ENCODE results near the gene INSRR. TPM values are rescaled to one million over a fixed set of nuclear protein-coding genes. Genes with fewer than 3 reads are reported as not detected.
A peak's percentile ranks its signal among the peaks of the same experiment; 100 is the strongest.

INSRR gene
- total and polyA plus RNA-seq, 9 of the 15 experiments (the other 6 are each of a cell fraction or from before 2014, with no cell fraction given), result 0.03 to 0.18 (median 0.06) TPM; not detected in 3

- TF ChIP-seq, protein P1, sequence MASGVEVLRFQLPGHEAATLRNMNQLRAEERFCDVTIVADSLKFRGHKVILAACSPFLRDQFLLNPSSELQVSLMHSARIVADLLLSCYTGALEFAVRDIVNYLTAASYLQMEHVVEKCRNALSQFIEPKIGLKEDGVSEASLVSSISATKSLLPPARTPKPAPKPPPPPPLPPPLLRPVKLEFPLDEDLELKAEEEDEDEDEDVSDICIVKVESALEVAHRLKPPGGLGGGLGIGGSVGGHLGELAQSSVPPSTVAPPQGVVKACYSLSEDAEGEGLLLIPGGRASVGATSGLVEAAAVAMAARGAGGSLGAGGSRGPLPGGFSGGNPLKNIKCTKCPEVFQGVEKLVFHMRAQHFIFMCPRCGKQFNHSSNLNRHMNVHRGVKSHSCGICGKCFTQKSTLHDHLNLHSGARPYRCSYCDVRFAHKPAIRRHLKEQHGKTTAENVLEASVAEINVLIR (CRISPR knock-in tag; IDR thresholded peaks at IDR 0.05), result peak; percentile 82
- TF ChIP-seq SRSF7 (optimal IDR thresholded peaks at IDR 0.05; ENCODE audit: low read depth, low read length) (no peak), MYC (IDR thresholded peaks at IDR 0.05; ENCODE audit: low read depth, low read length) (no peak), MYC (CRISPR knock-in tag; IDR thresholded peaks at IDR 0.05; ENCODE audit: borderline replicate concordance, low read depth) (no peak), ZBTB17 (CRISPR knock-in tag; IDR thresholded peaks at IDR 0.05) (0 out of 2 replicates have a peak, but pooled peaks have one; percentile 52), TBP (optimal IDR thresholded peaks at IDR 0.05; ENCODE audit: low read depth, low read length) (peak; percentile 56), OTX1 (CRISPR knock-in tag; IDR thresholded peaks at IDR 0.05) (no peak), SMARCA5 (IDR thresholded peaks at IDR 0.05) (peak; percentile 74; the same call in 1 of the 2 replicates), TEAD4 (IDR thresholded peaks at IDR 0.05; ENCODE audit: low read length) (peak; percentile 24; the same call in 1 of the 2 replicates), TEAD4 (CRISPR knock-in tag; IDR thresholded peaks at IDR 0.05; ENCODE audit: borderline replicate concordance) (no peak), HMG20A (CRISPR knock-in tag; conservative IDR thresholded peaks at IDR 0.05) (no peak), ZNF766 (CRISPR knock-in tag; conservative IDR thresholded peaks at IDR 0.05) (no peak), BACH1 (tag; IDR thresholded peaks at IDR 0.05) (0 out of 2 replicates have a peak, but pooled peaks have one; percentile 36), TCF3 (CRISPR knock-in tag; IDR thresholded peaks at IDR 0.05) (peak; percentile 36), ZNF316 (IDR thresholded peaks at IDR 0.05) (peak; percentile 94), CXXC5 (CRISPR knock-in tag; IDR thresholded peaks at IDR 0.05) (peak; percentile 65), MEIS2 (IDR thresholded peaks at IDR 0.05; ENCODE audit: partially characterized antibody) (peak; percentile 67), SOX6 (IDR thresholded peaks at IDR 0.05) (0 out of 2 replicates have a peak, but pooled peaks have one; percentile 15), CTBP1 (IDR thresholded peaks at IDR 0.05; ENCODE audit: borderline replicate concordance) (0 out of 2 replicates have a peak, but pooled peaks have one; percentile 41), CREB1 (IDR thresholded peaks at IDR 0.05) (peak; percentile 95), CREB1 (CRISPR knock-in tag; IDR thresholded peaks at IDR 0.05) (peak; percentile 85), KLF10 (CRISPR knock-in tag; IDR thresholded peaks at IDR 0.05) (no peak), ZKSCAN8 (CRISPR knock-in tag; IDR thresholded peaks at IDR 0.05) (no peak), SUPT5H (IDR thresholded peaks at IDR 0.05) (peak; percentile 53; the same call in 1 of the 2 replicates), ZZZ3 (IDR thresholded peaks at IDR 0.05) (no peak), SETDB1 (IDR thresholded peaks at IDR 0.05; ENCODE audit: low read length) (no peak), NR2C2 (CRISPR knock-in tag; IDR thresholded peaks at IDR 0.05) (no peak), NR2C2 (tag; IDR thresholded peaks at IDR 0.05) (peak; percentile 59; the same call in 1 of the 2 replicates), ZBTB1 (CRISPR knock-in tag; IDR thresholded peaks at IDR 0.05; ENCODE audit: borderline replicate concordance, low read depth) (no peak), PHB2 (IDR thresholded peaks at IDR 0.05; ENCODE audit: low read depth) (no peak), MBD2 (IDR thresholded peaks at IDR 0.05; ENCODE audit: borderline replicate concordance, low read depth) (no peak)
- TF ChIP-seq, protein P2, sequence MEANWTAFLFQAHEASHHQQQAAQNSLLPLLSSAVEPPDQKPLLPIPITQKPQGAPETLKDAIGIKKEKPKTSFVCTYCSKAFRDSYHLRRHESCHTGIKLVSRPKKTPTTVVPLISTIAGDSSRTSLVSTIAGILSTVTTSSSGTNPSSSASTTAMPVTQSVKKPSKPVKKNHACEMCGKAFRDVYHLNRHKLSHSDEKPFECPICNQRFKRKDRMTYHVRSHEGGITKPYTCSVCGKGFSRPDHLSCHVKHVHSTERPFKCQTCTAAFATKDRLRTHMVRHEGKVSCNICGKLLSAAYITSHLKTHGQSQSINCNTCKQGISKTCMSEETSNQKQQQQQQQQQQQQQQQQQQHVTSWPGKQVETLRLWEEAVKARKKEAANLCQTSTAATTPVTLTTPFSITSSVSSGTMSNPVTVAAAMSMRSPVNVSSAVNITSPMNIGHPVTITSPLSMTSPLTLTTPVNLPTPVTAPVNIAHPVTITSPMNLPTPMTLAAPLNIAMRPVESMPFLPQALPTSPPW (CRISPR knock-in tag; IDR thresholded peaks at IDR 0.05), result peak; percentile 73
Measured at GRCh38 chr1:156816561-156817328, 42.2 kb downstream of the INSRR start, which contains the start of gene SH2D2A (continued).

Measured in K562 (cell line).